GM23248 (cell line): ENCODE data around the gene RNU5D-1.

Experiments used
- EZH2 ChIP-seq: fragments of 200-600 bp; sonication (generic); IDR thresholded peaks from 2 replicates; pipeline ENCODE4 v1.6.1; 2018; ENCODE audit warnings: antibody characterized with exemption, mild to moderate bottlenecking; ENCODE audit not compliant: insufficient read depth, poor library complexity, severe bottlenecking
- EZH2phosphoT487 ChIP-seq: fragments of 200-600 bp; sonication (generic); IDR thresholded peaks from 2 replicates; pipeline ENCODE4 v1.6.1; 2018; ENCODE audit warnings: antibody characterized with exemption, moderate library complexity, mild to moderate bottlenecking, low read depth; ENCODE audit not compliant: insufficient read depth

- TF ChIP-seq EZH2 (no peak), EZH2phosphoT487 (no peak)
These were observed 8.6 kb upstream of the RNU5D-1 start, which contains the start of gene KIF2C for GRCh38 chr1:44739307-44740178.
